EH (cell line): Measurements from ENCODE around the gene SMAD4.
"Not testable (repeated sequence)": the region's sequence is repeated elsewhere in the genome, so short reads cannot be mapped to it uniquely, and the experiment has no call there.

ENCODE experiments used
- DNase-seq: peaks from one replicate; pipeline ENCODE4 v3.0.0-alpha.2; 2015; ENCODE audit warnings: low read depth

Gene SMAD4

DNA sequence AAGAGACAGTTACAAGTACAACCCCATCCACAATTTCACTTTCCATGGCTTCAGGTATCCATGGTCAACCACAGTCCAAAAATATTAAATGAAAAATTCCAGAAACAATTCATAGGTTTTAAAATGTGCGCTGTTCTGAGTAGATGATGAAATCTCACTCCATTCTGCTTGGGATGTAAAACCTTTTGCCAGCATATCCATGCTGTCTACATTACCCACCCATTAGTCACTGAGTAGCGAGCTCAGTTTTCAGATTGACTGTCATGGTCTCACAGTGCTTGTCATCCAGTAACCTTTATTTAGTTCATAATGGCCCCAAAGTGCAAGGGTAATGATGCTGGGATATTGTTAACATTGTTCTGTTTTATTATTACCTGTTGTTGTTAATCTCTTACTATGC lies 40.5 kb downstream of the SMAD4 start:
- peak; percentile 92 for DNase-seq

DNA sequence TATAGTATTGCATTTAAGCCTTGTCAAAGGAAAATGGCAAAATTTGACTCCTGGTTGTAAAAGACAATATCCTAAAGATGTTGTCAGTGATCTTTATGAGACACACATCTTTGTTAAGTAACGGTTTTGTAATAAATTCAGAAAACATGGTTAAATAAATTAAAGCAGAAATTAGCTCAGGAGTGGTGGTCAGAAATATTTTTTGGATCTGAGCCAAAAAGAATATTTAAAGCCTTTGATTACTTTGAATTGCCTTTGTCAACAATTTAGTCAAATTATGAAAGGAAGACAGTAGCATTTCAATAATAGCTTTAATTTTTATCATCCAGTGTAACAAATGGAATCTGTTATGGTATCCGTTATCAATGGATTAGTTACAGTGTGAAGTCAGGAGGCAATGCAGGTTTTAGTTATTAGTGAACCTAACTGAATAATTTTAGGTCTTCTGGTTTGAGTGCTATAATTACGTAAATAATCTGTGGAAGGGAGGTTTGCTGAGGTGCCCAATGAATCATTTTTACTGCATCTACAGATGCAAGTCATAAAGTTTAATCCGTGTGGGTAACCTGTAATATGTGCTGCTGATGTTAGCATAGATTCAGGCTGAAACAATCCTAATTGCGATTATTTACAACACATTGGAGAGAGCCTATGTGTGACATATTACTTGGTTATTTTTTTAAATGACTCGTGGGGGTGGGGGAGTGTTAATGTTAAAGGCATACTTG lies 42.7 kb downstream of the SMAD4 start:
- no peak for DNase-seq

DNA sequence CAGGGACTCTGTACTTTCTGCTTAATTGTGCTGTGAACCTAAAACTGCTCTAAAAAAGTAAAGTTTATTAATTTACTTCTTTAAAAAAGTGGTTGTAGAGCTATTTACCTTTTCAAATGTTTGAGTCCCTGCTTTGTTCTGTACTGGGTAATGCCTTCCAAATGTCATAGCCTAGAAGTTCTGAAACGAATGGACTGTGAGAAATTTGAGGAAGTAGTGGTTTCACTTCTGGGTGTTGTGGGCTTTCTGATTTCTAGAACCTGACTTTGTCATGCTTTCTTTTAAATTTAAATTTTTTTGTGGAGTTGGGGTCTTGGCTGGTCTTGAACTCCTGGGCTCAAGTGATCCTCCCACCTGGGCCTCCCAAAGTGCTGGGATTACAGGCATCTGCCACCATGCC lies 44.6 kb downstream of the SMAD4 start:
- no peak for DNase-seq

DNA sequence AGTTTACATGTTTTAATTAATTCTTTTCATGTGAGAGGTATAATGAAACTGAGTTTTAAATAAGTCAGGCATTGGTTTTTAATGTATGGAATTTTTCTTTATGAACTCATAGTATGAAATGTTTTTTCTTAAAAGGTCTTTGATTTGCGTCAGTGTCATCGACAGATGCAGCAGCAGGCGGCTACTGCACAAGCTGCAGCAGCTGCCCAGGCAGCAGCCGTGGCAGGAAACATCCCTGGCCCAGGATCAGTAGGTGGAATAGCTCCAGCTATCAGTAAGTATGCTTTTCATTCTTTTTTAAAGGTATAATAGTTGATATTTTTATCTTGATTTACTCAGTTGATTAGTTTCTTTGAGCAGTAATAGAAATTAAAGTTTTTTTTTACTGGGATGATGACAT lies 46.5 kb downstream of the SMAD4 start:
- no peak for DNase-seq

DNA sequence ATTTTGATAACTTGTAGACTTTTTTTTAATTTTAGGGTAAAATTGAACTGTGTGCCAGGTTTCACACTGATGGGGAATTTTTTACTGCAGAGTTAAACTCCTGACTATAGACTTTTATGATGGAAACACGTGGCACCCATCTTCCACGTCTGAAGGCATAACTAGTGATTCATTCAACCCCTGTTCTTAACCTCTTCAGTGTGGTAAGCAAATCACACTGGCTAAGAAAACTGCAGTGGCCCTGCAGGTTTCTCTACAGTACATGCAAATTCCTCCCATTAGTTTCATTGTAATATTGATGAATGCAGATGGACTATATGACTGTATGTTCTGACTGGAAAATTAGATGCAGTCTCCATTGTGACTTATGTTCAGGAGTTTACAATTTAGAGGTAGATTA lies 47.2 kb downstream of the SMAD4 start:
- DNase-seq: peak; percentile 75

DNA sequence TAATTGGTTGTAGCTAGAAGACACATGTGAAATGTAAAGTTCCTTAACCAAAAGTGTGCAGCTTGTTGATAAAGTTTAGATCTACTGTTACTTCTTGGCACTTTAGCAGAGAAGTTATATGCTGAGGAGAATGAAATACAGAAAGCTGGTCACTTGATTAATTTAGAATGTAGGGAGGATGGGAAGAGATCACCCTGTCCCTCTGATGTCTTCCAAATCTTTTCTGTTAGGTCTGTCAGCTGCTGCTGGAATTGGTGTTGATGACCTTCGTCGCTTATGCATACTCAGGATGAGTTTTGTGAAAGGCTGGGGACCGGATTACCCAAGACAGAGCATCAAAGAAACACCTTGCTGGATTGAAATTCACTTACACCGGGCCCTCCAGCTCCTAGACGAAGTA lies 48.0 kb downstream of the SMAD4 start:
- DNase-seq: no peak

DNA sequence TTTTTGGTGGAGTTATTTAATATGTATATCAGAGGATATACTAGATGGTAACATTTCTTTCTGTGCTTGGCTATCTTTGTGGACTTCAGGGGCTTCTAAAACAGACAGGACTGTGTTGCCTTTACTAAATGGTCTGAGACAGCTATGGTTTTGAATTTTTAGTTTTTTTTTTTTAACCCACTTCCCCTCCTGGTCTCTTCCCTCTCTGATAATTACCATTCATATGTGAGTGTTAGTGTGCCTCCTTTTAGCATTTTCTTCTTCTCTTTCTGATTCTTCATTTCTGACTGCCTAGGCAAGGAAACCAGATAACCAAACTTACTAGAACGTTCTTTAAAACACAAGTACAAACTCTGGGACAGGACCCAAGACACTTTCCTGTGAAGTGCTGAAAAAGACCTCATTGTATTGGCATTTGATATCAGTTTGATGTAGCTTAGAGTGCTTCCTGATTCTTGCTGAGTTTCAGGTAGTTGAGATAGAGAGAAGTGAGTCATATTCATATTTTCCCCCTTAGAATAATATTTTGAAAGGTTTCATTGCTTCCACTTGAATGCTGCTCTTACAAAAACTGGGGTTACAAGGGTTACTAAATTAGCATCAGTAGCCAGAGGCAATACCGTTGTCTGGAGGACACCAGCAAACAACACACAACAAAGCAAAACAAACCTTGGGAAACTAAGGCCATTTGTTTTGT lies 52.7 kb downstream of the SMAD4 start:
- no peak for DNase-seq

DNA sequence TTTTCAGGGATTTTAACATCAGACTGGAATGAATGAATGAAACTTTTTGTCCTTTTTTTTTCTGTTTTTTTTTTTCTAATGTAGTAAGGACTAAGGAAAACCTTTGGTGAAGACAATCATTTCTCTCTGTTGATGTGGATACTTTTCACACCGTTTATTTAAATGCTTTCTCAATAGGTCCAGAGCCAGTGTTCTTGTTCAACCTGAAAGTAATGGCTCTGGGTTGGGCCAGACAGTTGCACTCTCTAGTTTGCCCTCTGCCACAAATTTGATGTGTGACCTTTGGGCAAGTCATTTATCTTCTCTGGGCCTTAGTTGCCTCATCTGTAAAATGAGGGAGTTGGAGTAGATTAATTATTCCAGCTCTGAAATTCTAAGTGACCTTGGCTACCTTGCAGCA lies 53.4 kb downstream of the SMAD4 start:
- DNase-seq: no peak

DNA sequence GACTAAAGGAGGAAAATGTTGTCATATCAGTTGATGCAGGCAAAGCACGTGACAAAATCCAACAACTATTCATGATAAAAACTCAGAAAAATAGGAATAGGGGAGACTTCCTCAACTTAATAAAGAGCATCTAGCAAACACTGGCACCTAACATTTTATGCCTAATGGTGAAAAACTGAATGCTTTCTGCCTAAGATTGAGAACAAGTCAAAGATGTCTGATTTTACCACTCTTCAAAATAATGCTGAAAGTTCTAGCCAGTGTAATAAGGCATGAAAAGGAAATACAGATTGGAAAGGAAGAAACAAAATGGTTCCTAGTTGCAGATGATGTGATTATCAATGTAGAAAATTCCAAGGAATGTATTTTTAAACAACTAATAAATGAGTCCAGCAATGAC lies 58.4 kb downstream of the SMAD4 start:
- DNase-seq: no peak

DNA sequence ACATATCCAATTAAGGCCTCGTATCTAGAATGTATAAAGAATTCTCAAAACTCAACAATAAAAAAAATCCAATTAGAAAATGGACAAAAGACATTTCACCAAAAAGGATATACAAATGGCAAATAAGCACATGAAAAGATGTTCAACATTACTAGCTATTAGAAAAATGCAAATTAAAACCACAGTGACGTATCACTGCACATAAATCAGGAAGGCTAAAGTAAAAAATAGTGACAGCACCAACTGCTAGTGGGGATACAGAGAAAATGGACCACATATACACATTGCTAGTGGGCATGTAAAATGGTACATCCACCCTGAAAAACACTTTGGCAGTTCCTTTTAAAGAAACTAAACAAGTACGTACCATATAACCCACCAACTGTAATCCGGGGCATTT lies 59.7 kb downstream of the SMAD4 start:
- DNase-seq: peak; percentile 46

DNA sequence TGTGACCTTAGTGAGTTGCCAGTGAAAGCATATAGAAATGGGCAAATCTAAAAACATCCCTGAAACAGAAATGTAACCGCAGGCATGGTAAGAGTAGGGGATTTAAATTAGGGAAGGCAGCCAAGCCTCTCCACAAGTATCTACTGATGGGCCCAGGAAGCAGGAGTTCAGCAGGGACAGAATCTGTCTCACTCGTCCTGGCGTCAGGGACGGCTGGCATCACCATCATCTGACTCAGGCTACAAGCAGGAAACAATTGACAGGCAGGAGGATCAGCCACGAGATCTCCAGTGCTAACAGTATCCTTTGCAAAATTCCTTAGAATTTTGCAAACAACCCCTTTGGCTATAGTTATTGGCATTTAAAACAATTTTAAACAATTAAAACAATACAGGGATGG lies 61.3 kb downstream of the SMAD4 start:
- no peak for DNase-seq

DNA sequence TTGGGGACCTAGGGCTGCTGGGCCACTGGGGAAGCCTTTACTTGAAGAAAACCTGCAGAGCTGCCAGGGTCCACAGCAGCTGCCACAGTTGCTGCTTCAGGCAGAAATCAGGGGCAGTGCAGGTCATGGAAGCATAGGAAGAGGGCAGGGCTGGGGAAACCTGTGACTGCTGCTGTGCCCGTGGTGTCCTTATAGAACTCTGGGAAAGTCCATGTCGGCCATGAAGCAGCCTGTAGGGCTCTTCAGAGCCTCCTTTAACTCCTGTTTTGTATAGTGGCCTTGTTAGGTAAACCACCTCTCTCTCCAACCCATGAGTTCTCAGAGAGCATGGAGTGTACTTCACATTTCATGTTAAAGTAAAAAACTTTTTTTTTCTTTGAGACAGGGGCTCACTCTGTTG lies 62.1 kb downstream of the SMAD4 start:
- DNase-seq: no peak

DNA sequence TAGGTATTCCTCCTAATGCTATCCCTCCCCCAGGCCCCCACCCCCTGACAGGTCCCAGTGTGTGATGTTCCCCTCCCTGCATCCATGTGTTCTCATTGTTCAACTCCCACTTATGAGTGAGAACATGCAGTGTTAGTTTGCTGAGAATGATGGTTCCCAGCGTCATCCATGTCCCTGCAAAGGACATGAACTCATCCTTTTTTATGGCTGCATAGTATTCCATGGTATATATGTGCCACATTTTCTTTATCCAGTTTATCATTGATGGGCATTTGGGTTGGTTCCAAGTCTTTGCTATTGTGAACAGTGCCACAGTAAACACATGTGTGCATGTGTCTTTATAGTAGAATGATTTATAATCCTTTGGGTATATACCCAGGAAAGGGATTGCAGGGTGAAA lies 63.0 kb downstream of the SMAD4 start:
- DNase-seq: not testable (repeated sequence)

DNA sequence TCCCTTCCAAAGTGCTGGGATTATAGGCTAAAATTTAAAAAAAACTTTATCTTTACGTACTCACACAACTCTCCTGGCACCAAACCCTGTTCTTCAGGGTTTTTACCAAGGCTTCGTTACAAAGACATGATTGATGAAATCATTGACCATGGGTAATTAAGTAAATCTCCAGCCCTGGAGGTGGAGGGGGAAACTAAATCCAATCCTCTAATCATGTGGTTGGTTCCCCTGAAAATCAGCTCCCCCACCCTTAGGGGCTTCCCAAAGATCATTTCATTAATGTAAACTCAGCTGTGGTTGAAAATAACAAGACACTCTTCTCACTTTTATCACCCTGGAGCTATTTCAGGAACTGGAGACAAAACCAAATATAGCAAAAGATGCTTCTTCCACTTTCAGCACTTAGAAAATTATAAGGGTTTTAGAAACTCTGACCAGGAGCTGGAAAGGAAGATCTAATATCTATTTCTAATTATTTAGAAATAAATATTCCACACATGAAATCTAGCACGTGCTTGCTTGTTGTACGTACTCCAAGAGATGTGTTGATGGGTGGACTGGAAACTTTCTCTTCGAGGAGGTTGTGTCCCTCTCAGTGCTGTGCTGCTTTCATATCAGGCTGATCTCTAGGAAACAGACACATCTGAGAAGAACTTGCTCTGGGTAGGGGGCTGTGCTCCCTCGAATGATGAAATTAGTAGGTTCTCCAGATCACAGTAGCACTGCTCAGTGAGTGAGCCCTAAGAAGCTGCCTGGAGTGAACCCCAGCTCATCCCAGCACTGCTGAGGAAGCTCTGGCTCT lies 67.2 kb downstream of the SMAD4 start:
- DNase-seq: no peak

DNA sequence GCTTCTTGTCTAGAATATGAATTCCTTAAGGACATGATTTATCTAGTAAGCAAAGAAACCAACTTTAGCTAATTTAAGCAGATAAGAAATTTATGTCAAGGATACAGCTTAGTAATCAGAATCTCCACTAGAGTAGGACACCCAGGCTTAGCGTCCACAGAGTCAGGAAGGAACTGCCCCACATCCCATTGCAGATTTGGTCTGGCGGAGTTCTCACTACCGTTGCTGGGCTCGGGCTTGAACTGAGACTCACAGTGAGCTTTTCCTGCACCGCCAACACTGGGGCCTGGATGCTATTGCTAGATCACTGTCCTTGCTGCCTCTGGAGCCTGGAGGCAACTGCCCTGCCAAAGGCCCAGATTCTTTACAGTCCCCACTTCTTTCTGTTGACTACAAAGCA lies 68.1 kb downstream of the SMAD4 start:
- DNase-seq: no peak

DNA sequence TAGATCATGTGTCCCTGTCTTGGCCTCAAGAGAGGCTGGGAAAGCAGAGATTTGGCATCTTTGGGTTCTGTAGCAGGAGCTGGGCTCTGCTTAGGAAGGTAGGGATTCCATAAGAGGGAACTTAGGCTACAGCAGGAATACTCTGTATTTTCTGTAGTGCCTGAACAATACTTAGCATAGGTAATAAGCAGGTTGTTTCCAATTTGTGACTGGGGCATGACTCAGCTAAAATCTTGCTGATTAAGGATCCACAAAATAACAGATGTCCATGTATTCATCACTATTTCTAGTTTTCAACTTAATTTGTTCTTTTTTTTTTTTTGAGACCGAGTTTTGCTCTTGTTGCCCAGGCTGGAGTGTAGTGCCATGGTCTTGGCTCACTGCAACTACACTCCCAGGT lies 68.5 kb downstream of the SMAD4 start:
- DNase-seq: no peak

DNA sequence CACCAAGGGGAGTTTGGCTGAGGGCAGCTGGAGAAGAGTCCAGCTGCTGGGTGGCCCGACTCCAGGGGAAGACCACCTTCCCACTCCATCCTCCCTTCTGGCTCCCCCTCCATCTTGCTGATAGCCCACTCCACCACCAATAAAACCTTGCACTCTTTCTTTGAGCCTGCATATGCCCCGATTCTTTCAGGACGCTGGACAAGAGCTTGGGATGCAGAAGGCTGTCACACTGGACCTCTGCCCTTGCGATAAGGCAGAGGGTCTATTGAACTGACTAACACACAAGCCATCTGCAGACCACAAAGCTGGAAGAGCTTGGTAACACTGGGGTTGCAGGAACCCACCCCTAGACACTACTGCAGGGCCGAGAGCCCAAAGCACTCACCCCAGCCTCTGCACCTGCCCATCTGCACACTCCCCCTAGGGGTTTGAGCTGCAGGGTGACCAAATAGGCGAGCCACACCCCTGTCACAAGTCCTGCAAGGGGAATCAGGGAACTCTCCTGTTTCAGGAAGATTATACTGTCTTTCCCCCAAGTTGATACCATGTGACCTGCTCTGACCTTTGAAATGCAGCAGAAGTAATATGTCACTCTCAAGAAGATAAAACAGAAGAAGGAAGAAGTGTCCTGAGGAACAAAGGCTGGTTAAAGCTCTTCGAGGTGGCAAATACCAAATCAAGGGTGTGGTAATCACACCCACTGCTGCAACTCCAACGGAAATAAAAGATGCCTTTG lies 70.5 kb downstream of the SMAD4 start:
- no peak for DNase-seq

DNA sequence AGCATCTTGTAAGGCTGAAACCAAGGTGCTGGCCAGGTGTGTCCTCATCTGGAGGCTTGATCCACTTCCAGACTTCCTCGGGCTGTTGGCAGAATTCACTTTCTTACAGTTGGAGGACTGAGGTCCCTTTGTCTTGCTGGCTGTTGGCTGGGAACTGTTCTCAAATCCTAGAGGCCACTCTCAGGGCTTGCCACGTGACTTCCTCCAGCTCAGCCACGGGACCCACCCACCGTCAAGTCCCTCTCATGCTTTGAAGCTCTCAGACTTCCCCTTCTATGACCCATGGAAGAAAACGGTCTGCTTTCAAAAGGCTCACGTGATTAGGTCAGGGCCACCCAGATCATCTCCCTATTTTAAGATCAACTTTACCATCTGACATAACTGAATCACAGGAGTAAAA lies 77.1 kb downstream of the SMAD4 start:
- no peak for DNase-seq

DNA sequence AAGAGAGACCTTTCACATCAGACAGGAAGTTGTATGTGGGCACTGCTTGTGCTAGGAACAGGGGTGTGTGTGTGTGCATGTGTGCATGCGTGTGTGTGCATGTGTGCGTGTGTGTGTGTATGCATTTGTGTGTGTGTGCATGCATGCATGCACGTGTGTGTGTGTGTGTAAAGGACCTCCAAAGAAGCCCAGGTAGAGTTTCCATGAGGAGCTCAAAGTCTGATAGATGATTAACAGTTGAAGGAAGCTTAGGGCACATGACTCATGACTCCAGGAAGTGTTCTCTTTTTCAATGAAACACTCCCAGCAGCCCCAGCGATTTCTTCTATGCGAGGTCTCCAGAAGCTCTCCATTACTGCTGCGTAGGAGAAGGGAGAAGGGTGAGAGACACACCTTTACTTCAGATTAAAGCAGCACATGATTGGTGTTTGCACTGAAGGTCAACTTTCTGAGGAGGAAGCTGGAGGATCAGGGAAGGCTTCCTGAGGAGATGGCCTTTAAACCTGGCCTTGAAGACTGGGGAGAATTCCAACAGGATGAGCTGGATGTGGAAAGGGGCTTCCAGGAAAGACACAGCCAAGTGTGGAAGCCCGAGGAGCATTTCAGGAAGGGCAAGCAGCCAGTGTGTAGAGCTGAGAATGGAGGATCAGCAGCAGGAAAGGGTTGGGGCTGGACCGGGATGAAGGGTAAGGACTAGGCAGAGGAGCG lies 77.7 kb downstream of the SMAD4 start:
- DNase-seq: peak; percentile 16

DNA sequence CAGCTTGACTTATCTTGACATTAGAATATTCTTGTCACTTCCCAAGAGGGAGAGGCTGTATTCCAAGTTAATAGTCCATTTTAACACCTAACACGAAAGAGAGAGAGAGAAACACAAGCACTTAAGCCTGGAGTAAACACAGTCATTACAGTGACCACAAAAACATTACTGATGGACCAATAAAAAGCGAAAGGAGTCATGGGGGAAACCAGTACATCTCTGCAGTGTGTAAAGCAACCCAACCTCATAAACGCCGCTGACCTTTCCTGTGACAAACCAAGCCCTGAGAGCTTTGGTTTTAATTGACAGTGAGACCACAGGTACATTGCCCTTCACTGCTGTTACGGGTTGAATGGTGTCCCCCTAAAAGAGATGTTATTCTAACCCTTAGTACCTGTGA lies 78.3 kb downstream of the SMAD4 start:
- no peak for DNase-seq

DNA sequence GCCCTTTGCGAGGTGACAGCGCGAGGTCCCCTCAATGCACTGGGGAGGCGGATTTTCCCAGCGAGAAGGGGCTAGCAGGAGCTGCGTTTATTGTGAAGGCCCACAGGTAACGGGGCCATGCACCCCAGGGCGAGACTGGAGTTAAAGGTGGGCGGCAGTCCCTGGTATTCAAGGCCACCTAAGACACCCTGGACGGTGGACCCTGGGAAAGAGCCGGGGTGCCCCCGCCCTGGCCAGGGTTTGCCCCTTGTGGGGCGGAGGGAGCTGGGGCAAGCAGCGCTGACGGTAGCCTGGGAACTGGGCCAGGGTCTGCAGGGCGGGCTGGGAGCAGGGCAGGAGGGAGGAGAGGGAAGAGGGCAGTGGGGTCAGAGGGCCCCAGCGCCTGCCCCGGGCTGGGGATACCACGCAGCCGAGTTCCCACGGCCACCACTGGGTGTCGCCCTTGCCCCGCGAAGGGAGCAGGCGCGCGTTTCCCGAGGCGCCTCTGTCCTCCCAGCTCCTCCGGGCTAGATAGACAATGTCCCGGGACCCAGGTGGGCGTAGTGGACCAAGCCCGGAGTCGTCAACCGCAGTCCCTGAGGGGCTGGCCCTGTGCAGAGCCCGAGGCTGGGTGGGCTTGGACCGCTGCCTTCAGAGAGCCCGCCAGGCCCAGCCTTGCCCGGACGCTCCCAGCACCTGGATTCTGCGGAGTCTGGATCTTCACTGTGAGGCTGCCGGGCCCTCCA lies 80.2 kb downstream of the SMAD4 start:
- DNase-seq: peak; percentile 39
